ENCODE results near the gene SCAPER.
A peak's percentile ranks its signal among the peaks of the same experiment; 100 is the strongest.

Gene SCAPER

DNA sequence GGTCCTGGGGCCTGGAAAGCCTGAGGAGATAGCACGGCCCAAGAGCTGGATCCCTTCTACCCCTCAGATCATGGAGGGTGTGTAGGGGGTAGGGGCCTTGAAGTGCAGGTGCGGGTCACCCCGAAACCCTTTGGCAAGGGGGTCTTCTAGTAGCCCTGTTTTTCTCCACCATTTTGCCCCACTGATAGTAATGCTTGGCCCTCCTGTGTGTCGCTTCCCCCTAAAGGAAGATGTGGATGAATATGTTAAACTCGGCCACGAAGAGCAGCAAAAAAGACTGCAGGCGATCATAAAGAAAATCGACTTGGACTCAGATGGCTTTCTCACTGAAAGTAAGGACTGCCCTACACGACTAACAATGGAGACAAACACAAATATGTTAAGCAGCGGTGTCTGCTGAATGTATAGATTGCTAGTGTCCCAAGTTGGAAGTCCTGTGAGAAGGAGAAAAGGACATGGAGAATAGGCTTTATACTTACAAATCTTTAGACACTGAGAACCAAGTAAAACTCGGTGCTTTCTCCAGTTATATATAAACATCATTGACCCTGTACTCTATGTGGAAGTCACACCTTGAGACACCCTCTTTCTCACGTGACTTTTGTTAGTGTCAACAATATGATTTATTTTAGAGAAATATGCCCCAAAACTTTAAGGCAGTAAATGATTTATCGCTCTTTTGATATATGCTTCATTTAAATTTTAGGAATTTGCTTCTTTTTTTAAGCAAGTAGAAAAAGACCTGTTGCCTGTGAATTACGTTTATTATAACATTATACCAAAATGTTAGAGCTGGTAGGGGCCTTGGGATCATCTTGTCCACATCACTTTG is 27.2 kb upstream of the SCAPER start:
- CTCF ChIA-PET: interaction anchor here (0.6 to 1.3 kb wide), 4 partner anchors 10 to 46 kb away, joined by 3 to 4 read pairs (median 3); no protein-coding TSS in a partner anchor
- POLR2A ChIA-PET: interaction anchor here (1.0 to 2.3 kb wide), 5 partner anchors 11 to 596 kb away, joined by 3 to 9 read pairs (median 6); partner anchors contain the start of gene ISL2
- H3K36me3 ChIP-seq (ENCODE audit: control insufficient read depth in 2 of 2, insufficient read depth in 1 of 2, low read length in 2 of 2): peaks cover 43 to 45% of the 10 kb centered on the region in 2 experiments
- no peaks in the 10 kb centered on the region for H3K9me3 ChIP-seq (ENCODE audit: control insufficient read depth, insufficient read depth, low read depth, low read length)
- TF ChIP-seq ZNF335 (tag by site-specific recombination; conservative IDR thresholded peaks at IDR 0.05) (peak; percentile 77), ZSCAN4 (tag by site-specific recombination; IDR thresholded peaks at IDR 0.05) (no peak), ZNF626 (tag by site-specific recombination; IDR thresholded peaks at IDR 0.05) (no peak), ZNF366 (tag by site-specific recombination; conservative IDR thresholded peaks at IDR 0.05) (no peak), ZNF701 (tag by site-specific recombination; IDR thresholded peaks at IDR 0.05) (no peak), ZNF791 (tag by site-specific recombination; IDR thresholded peaks at IDR 0.05) (no peak), PRDM1 (tag by site-specific recombination; IDR thresholded peaks at IDR 0.05) (peak; percentile 73), ZIC2 (tag by site-specific recombination; IDR thresholded peaks at IDR 0.05) (no peak), ZNF239 (tag by site-specific recombination; IDR thresholded peaks at IDR 0.05) (no peak), ZNF571 (tag by site-specific recombination; IDR thresholded peaks at IDR 0.05) (no peak), ZNF155 (tag by site-specific recombination; IDR thresholded peaks at IDR 0.05) (no peak), SCRT2 (tag by site-specific recombination; IDR thresholded peaks at IDR 0.05) (peak; percentile 85), ZBTB48 (tag by site-specific recombination; IDR thresholded peaks at IDR 0.05) (no peak)
- TF ChIP-seq, protein P1, sequence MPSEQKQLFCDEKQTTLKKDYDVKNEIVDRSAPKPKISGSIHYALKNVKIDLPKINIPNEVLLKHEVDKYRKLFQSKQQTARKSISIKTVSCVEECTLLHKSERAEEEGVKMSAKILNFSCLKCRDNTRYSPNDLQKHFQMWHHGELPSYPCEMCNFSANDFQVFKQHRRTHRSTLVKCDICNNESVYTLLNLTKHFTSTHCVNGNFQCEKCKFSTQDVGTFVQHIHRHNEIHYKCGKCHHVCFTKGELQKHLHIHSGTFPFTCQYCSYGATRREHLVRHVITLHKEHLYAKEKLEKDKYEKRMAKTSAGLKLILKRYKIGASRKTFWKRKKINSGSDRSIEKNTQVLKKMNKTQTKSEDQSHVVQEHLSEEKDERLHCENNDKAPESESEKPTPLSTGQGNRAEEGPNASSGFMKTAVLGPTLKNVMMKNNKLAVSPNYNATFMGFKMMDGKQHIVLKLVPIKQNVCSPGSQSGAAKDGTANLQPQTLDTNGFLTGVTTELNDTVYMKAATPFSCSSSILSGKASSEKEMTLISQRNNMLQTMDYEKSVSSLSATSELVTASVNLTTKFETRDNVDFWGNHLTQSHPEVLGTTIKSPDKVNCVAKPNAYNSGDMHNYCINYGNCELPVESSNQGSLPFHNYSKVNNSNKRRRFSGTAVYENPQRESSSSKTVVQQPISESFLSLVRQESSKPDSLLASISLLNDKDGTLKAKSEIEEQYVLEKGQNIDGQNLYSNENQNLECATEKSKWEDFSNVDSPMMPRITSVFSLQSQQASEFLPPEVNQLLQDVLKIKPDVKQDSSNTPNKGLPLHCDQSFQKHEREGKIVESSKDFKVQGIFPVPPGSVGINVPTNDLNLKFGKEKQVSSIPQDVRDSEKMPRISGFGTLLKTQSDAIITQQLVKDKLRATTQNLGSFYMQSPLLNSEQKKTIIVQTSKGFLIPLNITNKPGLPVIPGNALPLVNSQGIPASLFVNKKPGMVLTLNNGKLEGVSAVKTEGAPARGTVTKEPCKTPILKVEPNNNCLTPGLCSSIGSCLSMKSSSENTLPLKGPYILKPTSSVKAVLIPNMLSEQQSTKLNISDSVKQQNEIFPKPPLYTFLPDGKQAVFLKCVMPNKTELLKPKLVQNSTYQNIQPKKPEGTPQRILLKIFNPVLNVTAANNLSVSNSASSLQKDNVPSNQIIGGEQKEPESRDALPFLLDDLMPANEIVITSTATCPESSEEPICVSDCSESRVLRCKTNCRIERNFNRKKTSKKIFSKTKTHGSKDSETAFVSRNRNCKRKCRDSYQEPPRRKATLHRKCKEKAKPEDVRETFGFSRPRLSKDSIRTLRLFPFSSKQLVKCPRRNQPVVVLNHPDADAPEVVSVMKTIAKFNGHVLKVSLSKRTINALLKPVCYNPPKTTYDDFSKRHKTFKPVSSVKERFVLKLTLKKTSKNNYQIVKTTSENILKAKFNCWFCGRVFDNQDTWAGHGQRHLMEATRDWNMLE (tag by site-specific recombination; conservative IDR thresholded peaks at IDR 0.05; ENCODE audit: low read depth): 0 out of 2 replicates have a peak, but pooled peaks have one; percentile 9
- peak overlapping the region; percentile 86 for H3K27ac ChIP-seq (ENCODE audit: extremely low read depth, low read depth, low read length)
- H3K4me1 ChIP-seq (ENCODE audit: control insufficient read depth, insufficient read depth, low read length): peaks cover 6% of the 10 kb centered on the region; the same call in 1 of the 2 replicates
- peak overlapping the region; percentile 90 for H3K4me3 ChIP-seq (ENCODE audit: low read depth, low read length)

GRCh38 chr15:76931397-76932134 is 26.4 kb upstream of the SCAPER start, which contains the start of gene RCN2:
Gene RCN2, plus strand, starts transcription at chr15:76931749. Its CDS starts 93 bp downstream, at chr15:76931842.
- H3K9me3 ChIP-seq (ENCODE audit: control insufficient read depth, insufficient read depth, low read depth, low read length): no peaks in the 10 kb centered on the region
- ChIA-PET CTCF (interaction anchor here (0.8 to 1.7 kb wide), 3 partner anchors 10 to 612 kb away, joined by 3 to 5 read pairs (median 3); no protein-coding TSS in a partner anchor), POLR2A (interaction anchor here (0.6 to 2.3 kb wide), 18 partner anchors 8 to 1564 kb away, joined by 3 to 16 read pairs (median 4); partner anchors contain the start of genes ISL2, SCAPER, SIN3A and TSPAN3)
- H3K27ac ChIP-seq (ENCODE audit: extremely low read depth, low read depth, low read length): peak within 1 kb of the TSS; percentile 86
- peaks cover 35 to 37% of the 10 kb centered on the region in 2 experiments for H3K36me3 ChIP-seq (ENCODE audit: control insufficient read depth in 2 of 2, insufficient read depth in 1 of 2, low read length in 2 of 2)
- peaks cover 6% of the 10 kb centered on the region; the same call in 1 of the 2 replicates for H3K4me1 ChIP-seq (ENCODE audit: control insufficient read depth, insufficient read depth, low read length)
- peak within 1 kb of the TSS; percentile 90 for H3K4me3 ChIP-seq (ENCODE audit: low read depth, low read length)
- TF ChIP-seq ZNF529 (tag by site-specific recombination; IDR thresholded peaks at IDR 0.05; ENCODE audit: insufficient replicate concordance) (no peak), MZF1 (tag by site-specific recombination; IDR thresholded peaks at IDR 0.05; ENCODE audit: borderline replicate concordance) (no peak), SP7 (tag by site-specific recombination; IDR thresholded peaks at IDR 0.05) (no peak; the same call in none of the 2 replicates), ZNF16 (tag by site-specific recombination; IDR thresholded peaks at IDR 0.05; ENCODE audit: low read depth) (no peak), KLF17 (tag by site-specific recombination; IDR thresholded peaks at IDR 0.05) (no peak), ZNF76 (tag by site-specific recombination; IDR thresholded peaks at IDR 0.05; ENCODE audit: borderline replicate concordance, low read depth) (0 out of 2 replicates have a peak, but pooled peaks have one; percentile 38)
- TF ChIP-seq, protein P2, sequence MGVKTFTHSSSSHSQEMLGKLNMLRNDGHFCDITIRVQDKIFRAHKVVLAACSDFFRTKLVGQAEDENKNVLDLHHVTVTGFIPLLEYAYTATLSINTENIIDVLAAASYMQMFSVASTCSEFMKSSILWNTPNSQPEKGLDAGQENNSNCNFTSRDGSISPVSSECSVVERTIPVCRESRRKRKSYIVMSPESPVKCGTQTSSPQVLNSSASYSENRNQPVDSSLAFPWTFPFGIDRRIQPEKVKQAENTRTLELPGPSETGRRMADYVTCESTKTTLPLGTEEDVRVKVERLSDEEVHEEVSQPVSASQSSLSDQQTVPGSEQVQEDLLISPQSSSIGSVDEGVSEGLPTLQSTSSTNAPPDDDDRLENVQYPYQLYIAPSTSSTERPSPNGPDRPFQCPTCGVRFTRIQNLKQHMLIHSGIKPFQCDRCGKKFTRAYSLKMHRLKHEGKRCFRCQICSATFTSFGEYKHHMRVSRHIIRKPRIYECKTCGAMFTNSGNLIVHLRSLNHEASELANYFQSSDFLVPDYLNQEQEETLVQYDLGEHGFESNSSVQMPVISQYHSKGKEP (tag by site-specific recombination; IDR thresholded peaks at IDR 0.05): no peak

All from HEK293 (cell line).